HepG2 (cell line): ENCODE measurements around the gene FNIP2. TPM values are rescaled to one million over a fixed set of nuclear protein-coding genes. Genes with fewer than 3 reads are reported as not detected.
"Not testable (repeated sequence)": the region's sequence is repeated elsewhere in the genome, so short reads cannot be mapped to it uniquely, and the experiment has no call there.

Source experiments
- ATAC-seq: fragments of 200-7000 bp; cut with Tn5 transposase; 3 replicates; pipeline ENCODE4 v1.9.1; 2020; ENCODE audit warnings: mild to moderate bottlenecking, moderate library complexity
- BruUV-seq: library from RNA; stranded (reverse); fragments of 400-500 nt; replicated peaks from 2 replicates; lab custom pipeline; 2021; lab: Mats Ljungman, UMichigan
- CTCF ChIA-PET: fragments of 300-600 bp; formaldehyde crosslinking; extraction: SDS; loops from one replicate; lab custom pipeline; 2021; ENCODE audit warnings: low total read pairs, inconsistent platforms, low intra/inter-chr PET ratio; lab: Yijun Ruan, JAX
- POLR2A ChIA-PET: fragments of 350-600 bp; sonication (Branson Sonifier 250); formaldehyde crosslinking; loops from one replicate; lab custom pipeline; 2020; ENCODE audit warnings: antibody characterized with exemption, inconsistent platforms; lab: Yijun Ruan, JAX
- DNase-seq: peaks from one replicate; pipeline ENCODE4 v3.0.0-alpha.2; 2015; ENCODE audit warnings: low spot score
- FAIRE-seq: peaks from 3 replicates; lab custom pipeline; 2011; peaks lifted over from hg19 to GRCh38; lab: Jason Lieb, UNC
- H2AFZ ChIP-seq: one replicate; pipeline ENCODE4 v1.6.1; 2011; ENCODE audit warnings: low read length, inconsistent platforms
- H3K27ac ChIP-seq: fragments of 300-600 bp; 3 replicates; pipeline ENCODE4 v1.8.0; 2011; ENCODE audit warnings: mixed run types, mild to moderate bottlenecking, mixed read lengths, low read length, inconsistent platforms; ENCODE audit not compliant: insufficient read depth; ENCODE audit errors: extremely low read length
- H3K27me3 ChIP-seq, 2 experiments: fragments of 200-600 bp in 1 of 2; 2 replicates in 1 of 2; 3 replicates in 1 of 2; pipeline versions ENCODE4 v1.6.0 to v1.8.0; 2011; ENCODE audit warnings: low read length in 2 of 2, mild to moderate bottlenecking in 2 of 2, moderate library complexity in 2 of 2, inconsistent platforms in 1 of 2; ENCODE audit not compliant: insufficient read depth in 2 of 2, control insufficient read depth in 1 of 2
- H3K36me3 ChIP-seq, 2 experiments: fragments of 200-600 bp in 1 of 2; replicated peaks in 1 of 2; 2 replicates in 1 of 2; 3 replicates in 1 of 2; pipeline versions ENCODE4 v1.5.1 to v1.8.0; 2011; ENCODE audit warnings: low read length in 2 of 2, inconsistent platforms in 1 of 2; ENCODE audit not compliant: insufficient read depth in 2 of 2, control insufficient read depth in 1 of 2
- H3K4me1 ChIP-seq: 2 replicates; pipeline ENCODE4 v1.5.1; 2012; ENCODE audit warnings: low read length, inconsistent platforms; ENCODE audit not compliant: insufficient read depth
- H3K4me2 ChIP-seq: 2 replicates; pipeline ENCODE4 v1.6.0; 2011; ENCODE audit warnings: low read depth, low read length, inconsistent platforms
- H3K4me3 ChIP-seq, 3 experiments: fragments of 200-600 bp in 1 of 3; sonication (generic), shearing (Covaris generic) in 1 of 3; replicated peaks in 1 of 3; 2 replicates each; pipeline ENCODE4 v1.5.1; 2011 to 2016; ENCODE audit warnings: low read length in 3 of 3, inconsistent platforms in 2 of 3, low read depth in 2 of 3, mild to moderate bottlenecking in 2 of 3, control low read depth in 1 of 3, mixed read lengths in 1 of 3; ENCODE audit not compliant: insufficient read depth in 1 of 3
- H3K79me2 ChIP-seq: one replicate; pipeline ENCODE4 v1.6.1; 2011; ENCODE audit warnings: low read length, inconsistent platforms; ENCODE audit not compliant: insufficient read depth
- H3K9ac ChIP-seq: 2 replicates; pipeline ENCODE4 v1.6.0; 2011; ENCODE audit warnings: mild to moderate bottlenecking, low read depth, low read length, inconsistent platforms; ENCODE audit not compliant: insufficient read depth
- H3K9me3 ChIP-seq: 2 replicates; pipeline ENCODE4 v1.5.1; 2012; ENCODE audit warnings: mild to moderate bottlenecking, low read length
- H4K20me1 ChIP-seq: 2 replicates; pipeline ENCODE4 v1.6.0; 2011; ENCODE audit warnings: inconsistent platforms, mild to moderate bottlenecking, low read length, moderate library complexity; ENCODE audit not compliant: insufficient read depth
- BCLAF1 ChIP-seq: fragments of 450-650 bp; IDR thresholded peaks from 2 replicates; pipeline ENCODE4 v1.6.1; 2017; ENCODE audit warnings: mild to moderate bottlenecking
- CBX1 ChIP-seq: IDR thresholded peaks from one replicate; pipeline ENCODE4 v1.6.1; 2016; ENCODE audit warnings: antibody characterized with exemption, low read depth
- CEBPB ChIP-seq: IDR thresholded peaks from 2 replicates; pipeline ENCODE4 v1.6.1; 2011; ENCODE audit warnings: low read depth, low read length, improper control_type of control experiment, borderline replicate concordance
- DMTF1 ChIP-seq: sonication (generic); formaldehyde crosslinking; IDR thresholded peaks from 2 replicates; pipeline ENCODE4 v1.4.0; 2020; ENCODE audit warnings: mild to moderate bottlenecking, missing genetic modification reagents
- KLF16 ChIP-seq, 2 experiments: sonication (generic) in 1 of 2; formaldehyde crosslinking in 1 of 2; IDR thresholded peaks; 2 replicates each; pipeline versions ENCODE4 v1.6.1 to v1.8.0; 2016 to 2023; ENCODE audit warnings: missing genetic modification reagents in 2 of 2, missing compliant biosample characterization in 1 of 2
- MEF2D ChIP-seq: sonication (generic); formaldehyde crosslinking; IDR thresholded peaks from 2 replicates; pipeline ENCODE4 v1.5.1; 2020; ENCODE audit warnings: mild to moderate bottlenecking, missing genetic modification reagents
- MYNN ChIP-seq: sonication (generic); formaldehyde crosslinking; IDR thresholded peaks from 2 replicates; pipeline ENCODE4 v1.4.0; 2020; ENCODE audit warnings: mild to moderate bottlenecking, low read depth, missing genetic modification reagents
- SAFB2 ChIP-seq: sonication (generic); formaldehyde crosslinking; IDR thresholded peaks from 2 replicates; pipeline ENCODE4 v1.5.1; 2020; ENCODE audit warnings: missing genetic modification reagents, low read depth, mild to moderate bottlenecking, borderline replicate concordance
- SMARCE1 ChIP-seq: fragments of 450-650 bp; IDR thresholded peaks from 2 replicates; pipeline ENCODE4 v1.6.1; 2017; ENCODE audit warnings: borderline replicate concordance
- TFAP4 ChIP-seq: sonication (generic); IDR thresholded peaks from 2 replicates; pipeline ENCODE4 v1.6.1; 2016; ENCODE audit warnings: low read depth, borderline replicate concordance
- ZNF253 ChIP-seq: sonication (generic); formaldehyde crosslinking; IDR thresholded peaks from 2 replicates; pipeline ENCODE4 v1.8.0; 2022; ENCODE audit warnings: mild to moderate bottlenecking, missing genetic modification reagents, borderline replicate concordance
- ZNF367 ChIP-seq: sonication (generic); formaldehyde crosslinking; IDR thresholded peaks from 2 replicates; pipeline ENCODE4 v1.4.0; 2020; ENCODE audit warnings: missing genetic modification reagents, borderline replicate concordance
- ZNF652 ChIP-seq: IDR thresholded peaks from 2 replicates; pipeline ENCODE4 v1.6.1; 2016; ENCODE audit warnings: low read depth, borderline replicate concordance
- WGBS: methylation state at CpG from one replicate; pipeline ENCODE4 v1.1.6; 2017; ENCODE audit warnings: low lambda C conversion rate; 5-methylcytosine and 5-hydroxymethylcytosine counted together
- in situ Hi-C: cut with HindIII; loops from 2 replicates; pipeline ENCODE4 v1.10.0; 2017; ENCODE audit warnings: low pct_unique_long_range_greater_than_20kb; ENCODE audit not compliant: extremely low pct_ligation_motif_present
- intact Hi-C: fragments of 100-400 bp; cut with micrococcal nuclease; formaldehyde crosslinking; loops from one replicate; pipeline ENCODE4 v1.10.0; 2022; ENCODE audit not compliant: unreplicated experiment
- polyA plus RNA-seq, 8 experiments: library from polyadenylated mRNA; depleted of rRNA in 3 of 8; stranded (reverse) in 7 of 8; unstranded in 1 of 8; fragments of >200 nt; fragmentation: Illumina TruSeq in 4 of 8; extraction: Trizol in 4 of 8; gene quantifications; 2 replicates each; pipeline versions ENCODE4 v1.2.1 to v1.2.3, GENCODE V29; 2011 to 2016; ENCODE audit warnings: low read depth in 4 of 8, missing spikeins in 1 of 8, mixed read lengths in 1 of 8; ENCODE audit not compliant: insufficient read depth in 1 of 8
- total RNA-seq, 5 experiments: library from RNA; depleted of rRNA; stranded (reverse); fragments of >200 nt; fragmentation: Illumina TruSeq; extraction: Trizol; gene quantifications; 2 replicates each; pipeline ENCODE4 v1.2.3, GENCODE V29; 2016; ENCODE audit warnings: low read depth in 1 of 5

The FNIP2 gene
- total and polyA plus RNA-seq, 2 of the 13 experiments (the other 11 are each of a cell fraction or from before 2014, with no cell fraction given) = 15.5 to 21.0 TPM

- TF ChIP-seq SAFB2 (CRISPR knock-in tag) (no peak), BCLAF1 (no peak), DMTF1 (CRISPR knock-in tag) (no peak), SMARCE1 (no peak), MYNN (CRISPR knock-in tag) (no peak), ZNF253 (CRISPR knock-in tag) (no peak), CBX1 (no peak), ZNF367 (CRISPR knock-in tag) (no peak), KLF16 (CRISPR knock-in tag; IDR thresholded peaks at IDR 0.05) (no peak), TFAP4 (no peak), CEBPB (no peak), ZNF652 (CRISPR knock-in tag) (no peak), MEF2D (CRISPR knock-in tag) (no peak)
- WGBS = 57% methylated on average over 4 of the region's 4 CpGs
- H3K9ac ChIP-seq = no peak overlapping the region
- in situ Hi-C loops = no loop called here
- H4K20me1 ChIP-seq = no peaks in the 10 kb centered on the region
- DNase-seq (no peak), ATAC-seq (no peak), FAIRE-seq (no peak)
- H3K4me1 ChIP-seq = peaks cover 35% of the 10 kb centered on the region
- no peak overlapping the region for H3K27ac ChIP-seq
- ChIA-PET CTCF (no interaction called here), POLR2A (no interaction called here)
- no peaks in the 10 kb centered on the region for H3K36me3 ChIP-seq
- H3K79me2 ChIP-seq = no peaks in the 10 kb centered on the region
- intact Hi-C loops = no loop called here
- H3K4me3 ChIP-seq = no peak overlapping the region
- no peaks in the 10 kb centered on the region for H3K27me3 ChIP-seq
- BruUV-seq = no TSS peak
- no peak overlapping the region for H2AFZ ChIP-seq
- H3K9me3 ChIP-seq = no peaks in the 10 kb centered on the region
- no peak overlapping the region for H3K4me2 ChIP-seq
Measured at GRCh38 chr4:158758703-158759102, 10.1 kb upstream of the FNIP2 start.

- H3K27me3 ChIP-seq, ATAC-seq, BruUV-seq, H3K9ac ChIP-seq, H3K9me3 ChIP-seq, intact Hi-C loops, H4K20me1 ChIP-seq, H3K4me2 ChIP-seq, H3K27ac ChIP-seq, in situ Hi-C loops, POLR2A ChIA-PET, H3K36me3 ChIP-seq, H3K79me2 ChIP-seq, FAIRE-seq, CTCF ChIA-PET, H2AFZ ChIP-seq, H3K4me3 ChIP-seq, DNase-seq: not testable (repeated sequence)
- WGBS = 96% methylated on average over 15 of the region's 20 CpGs
- H3K4me1 ChIP-seq = peaks cover 36% of the 10 kb centered on the region
Measured at GRCh38 chr4:158759539-158759938, 9.3 kb upstream of the FNIP2 start.
